Astrocyte (in vitro differentiated cells and primary cell): ENCODE results near the gene GALNT6. TPM values are rescaled to one million over a fixed set of nuclear protein-coding genes. Genes with fewer than 3 reads are reported as not detected.
A peak's percentile ranks its signal among the peaks of the same experiment; 100 is the strongest.

Source experiments
- DNase-seq: peaks from one replicate; pipeline ENCODE4 v3.0.0-alpha.2; 2010; ENCODE audit warnings: low read depth
- FAIRE-seq: peaks from 2 replicates; lab custom pipeline; 2011; peaks lifted over from hg19 to GRCh38; lab: Jason Lieb, UNC
- H2AFZ ChIP-seq: 2 replicates; pipeline ENCODE4 v1.6.0; 2012; ENCODE audit warnings: low read depth, low read length, inconsistent platforms
- H3K27ac ChIP-seq: 2 replicates; pipeline ENCODE4 v1.5.1; 2011; ENCODE audit warnings: low read depth, low read length, inconsistent platforms
- H3K27me3 ChIP-seq: 2 replicates; pipeline ENCODE4 v1.6.0; 2011; ENCODE audit warnings: low read length, inconsistent platforms; ENCODE audit not compliant: insufficient read depth
- H3K36me3 ChIP-seq: 2 replicates; pipeline ENCODE4 v1.5.1; 2011; ENCODE audit warnings: low read length, inconsistent platforms; ENCODE audit not compliant: insufficient read depth
- H3K4me1 ChIP-seq: 2 replicates; pipeline ENCODE4 v1.5.1; 2011; ENCODE audit warnings: low read length, inconsistent platforms; ENCODE audit not compliant: insufficient read depth
- H3K4me2 ChIP-seq: 2 replicates; pipeline ENCODE4 v1.6.0; 2012; ENCODE audit warnings: low read length, inconsistent platforms
- H3K4me3 ChIP-seq: 2 replicates; pipeline ENCODE4 v1.5.1; 2011; ENCODE audit warnings: low read depth, mild to moderate bottlenecking, low read length, inconsistent platforms; ENCODE audit not compliant: insufficient read depth
- H3K79me2 ChIP-seq: 2 replicates; pipeline ENCODE4 v1.6.0; 2012; ENCODE audit warnings: mild to moderate bottlenecking, low read length, inconsistent platforms; ENCODE audit not compliant: insufficient read depth
- H3K9ac ChIP-seq: 2 replicates; pipeline ENCODE4 v1.6.0; 2012; ENCODE audit warnings: mild to moderate bottlenecking, low read length, inconsistent platforms
- H3K9me3 ChIP-seq: 2 replicates; pipeline ENCODE4 v1.5.1; 2012; ENCODE audit warnings: low read depth, mild to moderate bottlenecking, low read length, inconsistent platforms; ENCODE audit not compliant: insufficient read depth
- H4K20me1 ChIP-seq: 2 replicates; pipeline ENCODE4 v1.6.0; 2012; ENCODE audit warnings: low read length, inconsistent platforms; ENCODE audit not compliant: insufficient read depth
- H3K27ac Mint-ChIP-seq: one replicate; pipeline ENCODE4 v1.8.0; 2021; ENCODE audit warnings: mild to moderate bottlenecking, mixed read lengths; ENCODE audit not compliant: unreplicated experiment
- H3K27me3 Mint-ChIP-seq: one replicate; pipeline ENCODE4 v1.8.0; 2021; ENCODE audit warnings: low read depth, mixed read lengths; ENCODE audit not compliant: unreplicated experiment
- H3K36me3 Mint-ChIP-seq: one replicate; pipeline ENCODE4 v1.8.0; 2021; ENCODE audit warnings: low read depth, mixed read lengths; ENCODE audit not compliant: unreplicated experiment
- H3K4me1 Mint-ChIP-seq: one replicate; pipeline ENCODE4 v1.8.0; 2021; ENCODE audit warnings: low read depth, mixed read lengths; ENCODE audit not compliant: unreplicated experiment
- H3K4me3 Mint-ChIP-seq: one replicate; pipeline ENCODE4 v1.8.0; 2021; ENCODE audit warnings: mild to moderate bottlenecking, moderate library complexity, mixed read lengths; ENCODE audit not compliant: unreplicated experiment
- H3K9me3 Mint-ChIP-seq: one replicate; pipeline ENCODE4 v1.8.0; 2021; ENCODE audit warnings: mild to moderate bottlenecking, mixed read lengths; ENCODE audit not compliant: unreplicated experiment
- CTCF ChIP-seq: IDR thresholded peaks from 2 replicates; pipeline ENCODE4 v1.5.1; 2011; ENCODE audit warnings: low read depth, mild to moderate bottlenecking, inconsistent platforms, low read length, moderate library complexity; ENCODE audit not compliant: insufficient read depth
- EZH2 ChIP-seq: IDR thresholded peaks from 2 replicates; pipeline ENCODE4 v1.6.1; 2012; ENCODE audit warnings: mild to moderate bottlenecking, low read length, inconsistent platforms; ENCODE audit not compliant: insufficient read depth
- total RNA-seq: library from RNA; stranded (reverse); gene quantifications from 2 replicates; pipeline ENCODE4 v1.2.1, GENCODE V29; 2021

GALNT6 gene
- total RNA-seq, 1 donor from 2014 or later = 13.8 TPM

GRCh38 chr12:51358496-51358895 lies 32.7 kb downstream of the GALNT6 start:
- Mint-ChIP-seq H3K27me3 (peaks cover 7% of the 10 kb centered on the region), H3K4me1 (no peaks in the 10 kb centered on the region), H3K9me3 (no peaks in the 10 kb centered on the region), H3K4me3 (no peak overlapping the region), H3K27ac (no peak overlapping the region), H3K36me3 (peaks cover 5% of the 10 kb centered on the region)
- Histone ChIP-seq H2AFZ (no peak overlapping the region), H3K9ac (no peak overlapping the region), H3K4me2 (no peak overlapping the region), H3K27me3 (peaks cover 4% of the 10 kb centered on the region), H3K79me2 (no peaks in the 10 kb centered on the region), H3K36me3 (peaks cover 2% of the 10 kb centered on the region), H3K27ac (no peak overlapping the region), H3K9me3 (no peaks in the 10 kb centered on the region), H4K20me1 (no peaks in the 10 kb centered on the region), H3K4me3 (no peak overlapping the region), H3K4me1 (no peaks in the 10 kb centered on the region)
- FAIRE-seq = no peak
- no peak for DNase-seq
- TF ChIP-seq EZH2 (no peak), CTCF (no peak)

GRCh38 chr12:51357374-51358047 lies 33.7 kb downstream of the GALNT6 start:
- no peak overlapping the region for H3K27ac ChIP-seq
- H3K9me3 ChIP-seq = no peaks in the 10 kb centered on the region
- no peak for FAIRE-seq
- Mint-ChIP-seq H3K9me3 (no peaks in the 10 kb centered on the region), H3K36me3 (peaks cover 5% of the 10 kb centered on the region), H3K27ac (no peak overlapping the region), H3K4me3 (no peak overlapping the region), H3K27me3 (peaks cover 7% of the 10 kb centered on the region), H3K4me1 (no peaks in the 10 kb centered on the region)
- no peak overlapping the region for H2AFZ ChIP-seq
- peaks cover 4% of the 10 kb centered on the region for H3K27me3 ChIP-seq
- peaks cover 2% of the 10 kb centered on the region for H3K36me3 ChIP-seq
- H3K4me1 ChIP-seq = no peaks in the 10 kb centered on the region
- TF ChIP-seq EZH2 (no peak), CTCF (no peak)
- DNase-seq = no peak
- no peak overlapping the region for H3K9ac ChIP-seq
- H4K20me1 ChIP-seq = no peaks in the 10 kb centered on the region
- H3K4me3 ChIP-seq = no peak overlapping the region
- H3K4me2 ChIP-seq = no peak overlapping the region
- no peaks in the 10 kb centered on the region for H3K79me2 ChIP-seq

- Histone ChIP-seq H3K9ac (no peak overlapping the region), H3K4me2 (no peak overlapping the region), H3K4me1 (no peaks in the 10 kb centered on the region), H4K20me1 (no peaks in the 10 kb centered on the region), H3K9me3 (no peaks in the 10 kb centered on the region), H2AFZ (no peak overlapping the region), H3K27ac (no peak overlapping the region), H3K79me2 (no peaks in the 10 kb centered on the region), H3K27me3 (peaks cover 2% of the 10 kb centered on the region), H3K4me3 (no peak overlapping the region), H3K36me3 (no peaks in the 10 kb centered on the region)
- Mint-ChIP-seq H3K4me3 (no peak overlapping the region), H3K4me1 (peaks cover 9% of the 10 kb centered on the region), H3K27ac (no peak overlapping the region), H3K9me3 (no peaks in the 10 kb centered on the region), H3K36me3 (no peaks in the 10 kb centered on the region), H3K27me3 (peaks cover 2% of the 10 kb centered on the region)
- peak; percentile 80 for TF ChIP-seq CTCF
- TF ChIP-seq EZH2 = no peak
- no peak for DNase-seq
- FAIRE-seq = peak; percentile 39
Measured at GRCh38 chr12:51351913-51352532, 39.2 kb downstream of the GALNT6 start.
